Measurements from ENCODE around the gene CSNK1G3.

- no peak for TF ChIP-seq CTCF (conservative IDR thresholded peaks at IDR 0.05; ENCODE audit: low read length)
- TF ChIP-seq EZH2phosphoT487 (IDR thresholded peaks at IDR 0.05; ENCODE audit: borderline replicate concordance, low read depth, low read length): no peak
Observed at GRCh38 chr5:123549256-123549904, 37.4 kb downstream of the CSNK1G3 start.

All from OCI-LY7 (cell line).